Middle frontal gyrus (tissue), 1 donor: ENCODE results near the gene IQSEC2.

Experiments used
- DNase-seq: peaks from one replicate; pipeline ENCODE4 v3.0.0-alpha.2; 2015; ENCODE audit warnings: low spot score; ENCODE audit errors: extremely low spot score

Gene IQSEC2

DNA sequence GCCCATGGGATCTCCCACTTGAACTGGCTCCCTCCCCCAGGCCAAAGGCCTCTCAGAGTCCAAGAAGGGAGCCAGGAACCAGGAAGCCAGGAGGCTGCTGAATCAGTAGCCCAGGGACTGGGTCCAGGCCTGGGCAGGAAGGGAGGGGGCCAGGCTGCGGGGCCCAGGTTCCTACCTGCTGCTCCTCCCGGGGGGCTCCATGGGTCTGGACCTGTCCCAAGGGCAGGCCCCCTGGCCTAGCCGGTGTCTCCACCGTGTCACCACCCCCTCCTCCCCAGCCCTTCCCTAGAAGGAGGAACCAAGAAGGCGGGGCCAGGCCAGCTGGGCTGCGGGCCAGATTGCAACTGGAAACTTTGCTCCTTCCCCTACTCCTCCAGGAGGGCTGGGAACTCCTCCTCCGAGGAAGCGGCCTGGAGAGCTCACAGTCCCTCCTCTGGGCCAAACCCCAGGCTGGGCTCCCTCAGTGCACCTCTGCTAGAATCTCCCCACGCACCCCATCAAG lies at the start of gene IQSEC2:
TSS of gene IQSEC2 (minus strand) at position 264 of the 502 bp plus-strand sequence.
- no peak for DNase-seq

DNA sequence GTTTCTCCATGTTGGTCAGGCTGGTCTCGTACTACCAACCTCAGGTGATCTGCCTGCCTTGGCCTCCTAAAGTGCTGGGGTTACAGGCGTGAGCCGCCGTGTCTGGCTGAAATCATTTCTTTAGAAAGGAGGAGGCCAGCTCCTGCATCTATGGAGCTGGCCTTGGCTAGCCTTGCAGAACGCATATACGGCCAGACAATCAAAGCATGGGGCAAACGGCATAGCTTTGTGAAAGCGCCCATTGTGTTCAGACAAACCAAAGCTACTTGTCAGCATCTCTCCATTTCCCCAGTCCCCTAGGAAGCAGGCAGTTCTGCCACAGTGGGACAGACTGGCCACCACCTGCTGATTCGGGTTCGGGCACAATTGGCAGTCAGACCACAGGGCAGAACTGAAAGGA lies 48.9 kb upstream of the IQSEC2 start:
- no peak for DNase-seq

- no peak for DNase-seq
Measured at GRCh38 chrX:53324803-53325202, 43.4 kb upstream of the IQSEC2 start.

DNA sequence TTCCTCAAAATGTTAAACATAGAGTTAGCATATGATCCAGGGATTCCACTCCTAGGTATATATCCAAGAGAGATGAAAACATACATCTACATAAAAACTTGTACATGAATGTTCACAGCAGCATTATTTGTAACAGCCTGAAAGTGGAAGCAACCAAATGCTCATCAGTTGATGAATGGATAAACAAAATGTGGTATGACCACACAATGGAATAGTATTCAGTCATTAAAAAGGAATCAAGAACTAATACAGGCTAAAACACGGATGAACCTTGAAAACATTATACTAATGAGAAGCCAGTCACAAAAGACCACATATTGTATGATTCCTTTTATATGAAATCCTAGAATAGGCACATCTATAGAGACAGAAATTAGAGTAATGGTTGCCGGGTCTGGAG lies 42.7 kb upstream of the IQSEC2 start:
- DNase-seq: no peak

GRCh38 chrX:53323196-53323595 lies 41.8 kb upstream of the IQSEC2 start:
- no peak for DNase-seq

GRCh38 chrX:53321943-53322497 lies 40.6 kb upstream of the IQSEC2 start:
- DNase-seq: no peak

- no peak for DNase-seq
Measured at GRCh38 chrX:53321230-53321942, 40.0 kb upstream of the IQSEC2 start.

GRCh38 chrX:53320543-53321229 lies 39.3 kb upstream of the IQSEC2 start:
- no peak for DNase-seq

DNA sequence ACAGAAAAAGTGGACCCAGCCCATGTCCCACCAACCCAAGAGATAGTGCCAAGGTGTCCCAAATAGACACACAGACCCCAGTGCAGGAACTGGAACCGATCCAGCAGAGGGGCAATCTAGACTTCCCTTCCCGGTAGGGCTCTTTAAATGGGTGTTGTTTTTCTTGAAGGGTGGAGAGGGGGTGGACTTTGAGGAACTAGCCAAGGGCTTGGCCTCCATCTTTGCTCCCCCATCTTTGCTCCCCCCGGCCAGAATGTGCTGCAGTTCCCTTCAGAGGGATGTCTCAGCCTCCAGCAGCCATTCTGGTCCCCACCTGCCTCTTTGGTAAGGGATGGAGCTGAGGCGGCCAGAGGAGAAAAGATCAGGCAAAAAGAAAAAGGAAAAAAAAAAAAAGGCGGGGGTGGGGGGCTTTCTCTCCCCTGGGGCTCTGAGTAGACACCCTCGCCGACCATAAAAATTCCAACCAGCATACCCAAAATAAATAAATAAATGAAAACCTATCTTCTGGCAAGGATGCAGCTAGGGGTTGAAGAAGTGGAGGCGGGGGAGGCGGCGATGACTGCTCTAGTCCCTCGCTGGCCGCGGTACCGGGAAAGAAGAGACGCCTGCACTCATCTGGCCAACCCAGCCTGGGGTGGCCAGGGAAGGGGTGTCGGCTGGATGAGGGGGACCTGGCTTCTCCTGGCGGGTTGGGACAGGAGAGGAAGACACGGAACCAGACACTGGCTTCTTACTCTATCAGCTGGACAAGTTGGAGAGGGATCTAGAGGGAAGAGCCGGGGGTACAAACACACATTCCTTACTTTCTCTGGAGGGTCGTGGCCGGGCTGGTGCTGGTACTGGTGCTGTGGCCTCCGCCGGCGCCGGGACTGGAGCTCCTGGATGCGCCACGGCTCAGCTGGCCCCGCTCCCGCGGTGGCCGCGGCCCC lies 38.5 kb upstream of the IQSEC2 start:
- DNase-seq: no peak

DNA sequence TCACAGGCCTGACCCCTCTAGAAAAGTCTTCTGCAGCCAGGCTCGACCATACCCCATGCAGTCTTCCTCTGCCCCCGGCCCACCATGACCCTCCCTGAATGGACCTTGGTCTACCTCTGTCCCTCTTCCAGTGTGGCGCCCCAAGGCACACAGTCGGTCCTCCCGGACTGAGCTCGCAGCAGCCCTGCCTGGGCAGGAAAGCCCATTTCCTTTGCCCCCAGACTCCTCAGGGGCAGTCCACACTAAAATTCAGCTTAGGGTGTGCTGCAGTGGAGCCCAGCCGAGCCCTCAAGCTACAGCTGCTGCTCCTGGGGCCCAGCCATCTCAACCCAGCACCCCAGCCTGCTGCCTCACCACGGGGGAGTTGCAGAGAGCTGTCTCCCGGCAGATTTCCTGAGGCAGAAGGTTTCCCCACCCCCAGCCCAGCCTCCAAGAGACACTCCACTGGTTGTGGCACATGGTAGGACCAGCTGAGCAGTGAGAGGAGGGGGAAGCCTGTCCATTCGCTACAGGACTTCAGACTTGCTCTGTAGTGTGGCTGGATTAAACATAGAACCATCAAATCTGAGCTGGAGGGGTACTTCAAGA lies 37.5 kb upstream of the IQSEC2 start:
- no peak for DNase-seq

- DNase-seq: no peak
Measured at GRCh38 chrX:53317365-53318069, 36.1 kb upstream of the IQSEC2 start.

DNA sequence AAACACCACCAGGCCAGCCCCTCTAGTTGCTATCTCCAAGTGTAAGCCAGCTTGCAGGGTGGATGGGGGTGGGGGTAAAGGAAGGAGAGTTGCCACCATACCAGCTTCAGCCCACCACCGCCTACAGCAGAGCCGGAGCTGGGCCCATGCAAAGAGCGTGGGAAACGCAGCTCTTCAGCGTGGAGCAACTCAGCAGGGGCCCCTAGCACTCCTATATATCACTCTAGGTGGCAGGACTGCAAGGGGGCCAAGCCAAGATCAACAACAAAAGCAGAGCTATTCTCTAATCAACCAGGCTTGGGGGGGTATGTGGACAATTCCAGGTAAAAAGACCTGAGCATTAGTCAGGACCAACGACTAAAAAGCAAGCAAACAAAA lies 35.5 kb upstream of the IQSEC2 start:
- no peak for DNase-seq

- no peak for DNase-seq
Measured at GRCh38 chrX:53316111-53316859, 34.9 kb upstream of the IQSEC2 start.

DNA sequence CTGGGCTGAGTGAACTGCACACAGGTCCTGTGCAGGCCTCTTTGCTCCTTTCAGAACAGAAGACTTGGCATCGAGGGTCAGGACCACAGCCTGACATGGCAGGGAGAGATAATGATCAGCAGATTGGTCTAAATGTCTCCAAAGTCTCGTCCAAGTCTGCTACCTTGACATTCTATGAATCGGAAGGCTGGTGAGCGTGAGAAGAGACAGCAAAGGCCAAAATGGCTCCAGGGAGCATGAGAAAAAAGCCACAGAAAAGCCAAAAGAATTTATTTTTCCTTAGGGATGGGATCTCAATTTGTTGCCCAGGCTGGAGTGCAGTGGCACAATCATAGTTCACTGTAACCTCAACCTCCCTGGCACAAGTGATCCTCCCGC lies 32.3 kb upstream of the IQSEC2 start:
- no peak for DNase-seq

DNA sequence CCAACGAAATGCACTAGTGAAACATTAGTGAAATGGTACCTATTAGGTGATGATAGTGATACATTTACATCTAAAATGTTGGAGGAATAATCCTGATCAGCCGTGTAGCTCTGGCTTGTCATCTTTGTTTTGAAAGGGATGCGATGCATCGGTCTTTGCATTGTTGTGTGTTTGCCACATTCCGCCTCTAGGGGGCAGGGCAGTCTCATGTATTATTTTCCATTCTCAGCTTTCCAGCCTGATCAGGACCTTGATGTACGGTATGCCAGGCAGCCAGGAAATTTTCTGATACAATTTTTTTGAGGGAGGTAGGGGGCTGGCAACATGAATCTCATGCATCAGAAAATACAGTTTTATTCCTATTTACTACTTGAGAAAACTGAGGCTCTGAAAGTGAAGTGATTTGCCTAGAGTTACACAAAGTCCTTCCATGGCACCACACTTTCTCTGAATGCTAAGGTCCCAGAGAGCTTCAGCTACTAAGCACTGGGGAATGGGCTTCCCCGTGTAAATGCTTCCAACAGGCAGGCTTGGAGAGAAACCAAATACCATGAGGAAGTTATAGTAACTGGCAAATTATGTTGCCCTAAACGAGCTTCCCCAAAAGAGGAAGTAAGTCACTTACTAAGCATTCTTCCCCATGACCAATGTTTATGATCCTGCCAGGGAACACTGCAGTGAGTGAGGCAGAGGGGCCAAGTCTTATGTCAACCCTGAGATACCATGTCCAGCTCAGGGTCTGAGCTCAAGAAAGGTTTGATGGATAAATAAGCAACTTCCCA lies 31.8 kb upstream of the IQSEC2 start:
- no peak for DNase-seq

DNA sequence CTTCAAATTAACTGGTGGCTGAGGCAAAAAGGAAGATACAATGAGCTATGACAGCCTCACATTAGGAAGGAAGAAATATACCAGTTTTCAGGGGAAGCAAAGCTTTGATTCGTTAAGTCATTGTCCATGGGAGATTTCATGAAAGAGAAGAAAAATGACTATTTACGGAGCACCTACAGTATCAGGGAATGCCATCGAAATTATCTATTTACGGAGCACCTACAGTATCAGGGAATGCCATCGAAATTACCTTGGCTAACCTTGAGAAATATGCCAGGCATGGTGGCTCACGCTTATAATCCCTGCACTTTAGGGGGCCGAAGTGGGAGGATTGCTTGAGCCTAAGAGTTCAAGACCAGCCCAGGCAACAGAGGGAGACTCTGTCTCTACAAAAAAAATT lies 28.5 kb upstream of the IQSEC2 start:
- no peak for DNase-seq

DNA sequence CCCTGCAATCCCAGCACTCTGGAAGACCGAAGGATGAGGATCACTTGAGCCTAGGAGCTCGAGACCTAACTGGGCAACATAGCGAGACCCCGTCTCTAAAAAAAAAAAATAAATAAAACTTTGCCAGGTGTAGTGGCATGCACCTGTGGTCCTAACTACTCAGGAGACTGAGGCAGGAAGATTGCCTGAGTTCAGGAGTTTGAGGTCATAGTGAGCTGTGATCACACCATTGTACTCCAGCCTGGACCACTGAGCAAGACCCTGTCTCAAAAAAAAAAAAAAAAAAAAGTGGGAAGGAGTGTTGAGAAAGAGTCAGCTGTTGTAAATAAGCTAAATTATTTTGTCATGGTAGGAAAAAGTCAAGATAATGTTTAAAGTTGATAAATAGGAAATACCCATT lies 27.5 kb upstream of the IQSEC2 start:
- DNase-seq: no peak

GRCh38 chrX:53305996-53306937 lies 24.9 kb upstream of the IQSEC2 start:
- no peak for DNase-seq
